Measurements from ENCODE around the gene TMEM98.

The TMEM98 gene

DNA sequence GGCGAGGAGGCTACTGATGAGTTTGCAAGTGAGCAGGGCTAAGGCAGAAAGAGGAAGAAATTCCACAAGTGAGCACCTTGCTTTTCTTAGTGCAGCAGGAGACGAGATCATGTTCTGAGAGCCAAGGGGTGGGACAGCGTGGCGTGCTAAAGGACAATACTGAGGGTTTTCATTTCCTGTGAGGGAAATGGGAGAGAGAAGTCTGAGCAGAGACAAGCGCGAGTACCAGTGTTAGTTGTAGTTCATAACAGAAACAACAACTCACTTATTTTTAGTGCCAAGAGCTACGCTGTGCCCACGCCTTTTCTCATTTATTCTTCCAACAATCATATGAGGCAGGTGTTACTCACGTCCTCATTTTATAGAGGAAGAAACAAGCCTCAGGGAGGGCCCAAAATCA is 66.0 kb downstream of the TMEM98 start:
- TF ChIP-seq TAF1 (IDR thresholded peaks at IDR 0.05; ENCODE audit: borderline replicate concordance, insufficient read depth, low read length): no peak
- no peak for TF ChIP-seq SIN3A (IDR thresholded peaks at IDR 0.05; ENCODE audit: borderline replicate concordance, insufficient read depth, low read length)
- TF ChIP-seq FOXP2 (optimal IDR thresholded peaks at IDR 0.05; ENCODE audit: borderline replicate concordance, extremely low read depth, extremely low read length, insufficient read depth): no peak
- no peak for TF ChIP-seq POLR2AphosphoS5 (IDR thresholded peaks at IDR 0.05; ENCODE audit: low read depth, low read length)
- TF ChIP-seq, protein P1, sequence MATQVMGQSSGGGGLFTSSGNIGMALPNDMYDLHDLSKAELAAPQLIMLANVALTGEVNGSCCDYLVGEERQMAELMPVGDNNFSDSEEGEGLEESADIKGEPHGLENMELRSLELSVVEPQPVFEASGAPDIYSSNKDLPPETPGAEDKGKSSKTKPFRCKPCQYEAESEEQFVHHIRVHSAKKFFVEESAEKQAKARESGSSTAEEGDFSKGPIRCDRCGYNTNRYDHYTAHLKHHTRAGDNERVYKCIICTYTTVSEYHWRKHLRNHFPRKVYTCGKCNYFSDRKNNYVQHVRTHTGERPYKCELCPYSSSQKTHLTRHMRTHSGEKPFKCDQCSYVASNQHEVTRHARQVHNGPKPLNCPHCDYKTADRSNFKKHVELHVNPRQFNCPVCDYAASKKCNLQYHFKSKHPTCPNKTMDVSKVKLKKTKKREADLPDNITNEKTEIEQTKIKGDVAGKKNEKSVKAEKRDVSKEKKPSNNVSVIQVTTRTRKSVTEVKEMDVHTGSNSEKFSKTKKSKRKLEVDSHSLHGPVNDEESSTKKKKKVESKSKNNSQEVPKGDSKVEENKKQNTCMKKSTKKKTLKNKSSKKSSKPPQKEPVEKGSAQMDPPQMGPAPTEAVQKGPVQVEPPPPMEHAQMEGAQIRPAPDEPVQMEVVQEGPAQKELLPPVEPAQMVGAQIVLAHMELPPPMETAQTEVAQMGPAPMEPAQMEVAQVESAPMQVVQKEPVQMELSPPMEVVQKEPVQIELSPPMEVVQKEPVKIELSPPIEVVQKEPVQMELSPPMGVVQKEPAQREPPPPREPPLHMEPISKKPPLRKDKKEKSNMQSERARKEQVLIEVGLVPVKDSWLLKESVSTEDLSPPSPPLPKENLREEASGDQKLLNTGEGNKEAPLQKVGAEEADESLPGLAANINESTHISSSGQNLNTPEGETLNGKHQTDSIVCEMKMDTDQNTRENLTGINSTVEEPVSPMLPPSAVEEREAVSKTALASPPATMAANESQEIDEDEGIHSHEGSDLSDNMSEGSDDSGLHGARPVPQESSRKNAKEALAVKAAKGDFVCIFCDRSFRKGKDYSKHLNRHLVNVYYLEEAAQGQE (IDR thresholded peaks at IDR 0.05; ENCODE audit: insufficient read depth in 1 of 2, low read depth in 2 of 2, low read length in 2 of 2): no peak

Measured in PFSK-1 (cell line).